ENCODE measurements around the gene ELP5.

The ELP5 gene

DNA sequence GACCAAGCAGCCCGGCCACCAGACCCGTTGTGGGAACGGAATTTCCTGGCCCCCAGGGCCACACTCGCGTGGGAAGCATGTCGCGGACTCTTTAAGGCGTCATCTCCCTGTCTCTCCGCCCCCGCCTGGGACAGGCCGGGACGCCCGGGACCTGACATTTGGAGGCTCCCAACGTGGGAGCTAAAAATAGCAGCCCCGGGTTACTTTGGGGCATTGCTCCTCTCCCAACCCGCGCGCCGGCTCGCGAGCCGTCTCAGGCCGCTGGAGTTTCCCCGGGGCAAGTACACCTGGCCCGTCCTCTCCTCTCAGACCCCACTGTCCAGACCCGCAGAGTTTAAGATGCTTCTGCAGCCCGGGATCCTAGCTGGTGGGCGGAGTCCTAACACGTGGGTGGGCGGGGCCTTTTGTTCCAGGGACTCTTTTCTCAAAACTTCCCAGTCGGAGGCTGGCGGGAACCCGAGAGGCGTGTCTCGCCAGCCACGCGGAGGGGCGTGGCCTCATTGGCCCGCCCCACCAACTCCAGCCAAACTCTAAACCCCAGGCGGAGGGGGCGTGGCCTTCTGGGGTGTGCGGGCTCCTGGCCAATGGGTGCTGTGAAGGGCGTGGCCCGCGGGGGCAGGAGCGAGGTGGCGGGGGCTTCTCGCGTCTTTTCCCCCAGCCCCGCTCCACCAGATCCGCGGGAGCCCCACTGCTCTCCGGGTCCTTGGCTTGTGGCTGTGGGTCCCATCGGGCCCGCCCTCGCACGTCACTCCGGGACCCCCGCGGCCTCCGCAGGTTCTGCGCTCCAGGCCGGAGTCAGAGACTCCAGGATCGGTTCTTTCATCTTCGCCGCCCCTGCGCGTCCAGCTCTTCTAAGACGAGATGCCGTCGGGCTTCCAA, 29.3 kb downstream of the ELP5 start, which contains the start of gene SLC2A4 (continued):
- TF ChIP-seq KLF16 (tag by site-specific recombination; IDR thresholded peaks at IDR 0.05), result peak; percentile 57; the same call in 1 of the 2 replicates
- TF ChIP-seq ZBTB17 (tag by site-specific recombination; IDR thresholded peaks at IDR 0.05), result peak; percentile 86
- TF ChIP-seq, protein P1, sequence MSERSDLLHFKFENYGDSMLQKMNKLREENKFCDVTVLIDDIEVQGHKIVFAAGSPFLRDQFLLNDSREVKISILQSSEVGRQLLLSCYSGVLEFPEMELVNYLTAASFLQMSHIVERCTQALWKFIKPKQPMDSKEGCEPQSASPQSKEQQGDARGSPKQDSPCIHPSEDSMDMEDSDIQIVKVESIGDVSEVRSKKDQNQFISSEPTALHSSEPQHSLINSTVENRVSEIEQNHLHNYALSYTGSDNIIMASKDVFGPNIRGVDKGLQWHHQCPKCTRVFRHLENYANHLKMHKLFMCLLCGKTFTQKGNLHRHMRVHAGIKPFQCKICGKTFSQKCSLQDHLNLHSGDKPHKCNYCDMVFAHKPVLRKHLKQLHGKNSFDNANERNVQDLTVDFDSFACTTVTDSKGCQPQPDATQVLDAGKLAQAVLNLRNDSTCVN (tag by site-specific recombination; optimal IDR thresholded peaks at IDR 0.05), result peak; percentile 30
- peak; percentile 99 for TF ChIP-seq KLF9 (tag by site-specific recombination; IDR thresholded peaks at IDR 0.05; ENCODE audit: low read depth)
- no peak for TF ChIP-seq ZNF221 (tag by site-specific recombination; IDR thresholded peaks at IDR 0.05; ENCODE audit: borderline replicate concordance)
- no peak for TF ChIP-seq ZNF514 (tag by site-specific recombination; IDR thresholded peaks at IDR 0.05)
- TF ChIP-seq ZNF629 (tag by site-specific recombination; IDR thresholded peaks at IDR 0.05), result peak; percentile 73
- TF ChIP-seq ZBTB20 (tag by site-specific recombination; IDR thresholded peaks at IDR 0.05), result peak; percentile 57; the same call in 1 of the 2 replicates
- TF ChIP-seq ZNF341 (tag by site-specific recombination; IDR thresholded peaks at IDR 0.05; ENCODE audit: low read depth), result no peak; the same call in 1 of the 2 replicates
- TF ChIP-seq GLIS1 (tag by site-specific recombination; IDR thresholded peaks at IDR 0.05), result peak; percentile 89
- no peak for TF ChIP-seq HOXD13 (CRISPR knock-in tag; IDR thresholded peaks at IDR 0.05; ENCODE audit: borderline replicate concordance)
- no peak for TF ChIP-seq ZNF157 (tag by site-specific recombination; IDR thresholded peaks at IDR 0.05)
- TF ChIP-seq, protein P2, sequence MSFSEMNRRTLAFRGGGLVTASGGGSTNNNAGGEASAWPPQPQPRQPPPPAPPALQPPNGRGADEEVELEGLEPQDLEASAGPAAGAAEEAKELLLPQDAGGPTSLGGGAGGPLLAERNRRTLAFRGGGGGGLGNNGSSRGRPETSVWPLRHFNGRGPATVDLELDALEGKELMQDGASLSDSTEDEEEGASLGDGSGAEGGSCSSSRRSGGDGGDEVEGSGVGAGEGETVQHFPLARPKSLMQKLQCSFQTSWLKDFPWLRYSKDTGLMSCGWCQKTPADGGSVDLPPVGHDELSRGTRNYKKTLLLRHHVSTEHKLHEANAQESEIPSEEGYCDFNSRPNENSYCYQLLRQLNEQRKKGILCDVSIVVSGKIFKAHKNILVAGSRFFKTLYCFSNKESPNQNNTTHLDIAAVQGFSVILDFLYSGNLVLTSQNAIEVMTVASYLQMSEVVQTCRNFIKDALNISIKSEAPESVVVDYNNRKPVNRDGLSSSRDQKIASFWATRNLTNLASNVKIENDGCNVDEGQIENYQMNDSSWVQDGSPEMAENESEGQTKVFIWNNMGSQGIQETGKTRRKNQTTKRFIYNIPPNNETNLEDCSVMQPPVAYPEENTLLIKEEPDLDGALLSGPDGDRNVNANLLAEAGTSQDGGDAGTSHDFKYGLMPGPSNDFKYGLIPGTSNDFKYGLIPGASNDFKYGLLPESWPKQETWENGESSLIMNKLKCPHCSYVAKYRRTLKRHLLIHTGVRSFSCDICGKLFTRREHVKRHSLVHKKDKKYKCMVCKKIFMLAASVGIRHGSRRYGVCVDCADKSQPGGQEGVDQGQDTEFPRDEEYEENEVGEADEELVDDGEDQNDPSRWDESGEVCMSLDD (tag by site-specific recombination; IDR thresholded peaks at IDR 0.05), result 0 out of 2 replicates have a peak, but pooled peaks have one; percentile 33
- TF ChIP-seq ZNF610 (tag by site-specific recombination; IDR thresholded peaks at IDR 0.05; ENCODE audit: borderline replicate concordance), result no peak
- TF ChIP-seq, protein P3, sequence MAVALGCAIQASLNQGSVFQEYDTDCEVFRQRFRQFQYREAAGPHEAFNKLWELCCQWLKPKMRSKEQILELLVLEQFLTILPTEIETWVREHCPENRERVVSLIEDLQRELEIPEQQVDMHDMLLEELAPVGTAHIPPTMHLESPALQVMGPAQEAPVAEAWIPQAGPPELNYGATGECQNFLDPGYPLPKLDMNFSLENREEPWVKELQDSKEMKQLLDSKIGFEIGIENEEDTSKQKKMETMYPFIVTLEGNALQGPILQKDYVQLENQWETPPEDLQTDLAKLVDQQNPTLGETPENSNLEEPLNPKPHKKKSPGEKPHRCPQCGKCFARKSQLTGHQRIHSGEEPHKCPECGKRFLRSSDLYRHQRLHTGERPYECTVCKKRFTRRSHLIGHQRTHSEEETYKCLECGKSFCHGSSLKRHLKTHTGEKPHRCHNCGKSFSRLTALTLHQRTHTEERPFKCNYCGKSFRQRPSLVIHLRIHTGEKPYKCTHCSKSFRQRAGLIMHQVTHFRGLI (tag by site-specific recombination; IDR thresholded peaks at IDR 0.05), result peak; percentile 51
- TF ChIP-seq ZNF248 (tag by site-specific recombination; IDR thresholded peaks at IDR 0.05), result no peak
- TF ChIP-seq, protein P4, sequence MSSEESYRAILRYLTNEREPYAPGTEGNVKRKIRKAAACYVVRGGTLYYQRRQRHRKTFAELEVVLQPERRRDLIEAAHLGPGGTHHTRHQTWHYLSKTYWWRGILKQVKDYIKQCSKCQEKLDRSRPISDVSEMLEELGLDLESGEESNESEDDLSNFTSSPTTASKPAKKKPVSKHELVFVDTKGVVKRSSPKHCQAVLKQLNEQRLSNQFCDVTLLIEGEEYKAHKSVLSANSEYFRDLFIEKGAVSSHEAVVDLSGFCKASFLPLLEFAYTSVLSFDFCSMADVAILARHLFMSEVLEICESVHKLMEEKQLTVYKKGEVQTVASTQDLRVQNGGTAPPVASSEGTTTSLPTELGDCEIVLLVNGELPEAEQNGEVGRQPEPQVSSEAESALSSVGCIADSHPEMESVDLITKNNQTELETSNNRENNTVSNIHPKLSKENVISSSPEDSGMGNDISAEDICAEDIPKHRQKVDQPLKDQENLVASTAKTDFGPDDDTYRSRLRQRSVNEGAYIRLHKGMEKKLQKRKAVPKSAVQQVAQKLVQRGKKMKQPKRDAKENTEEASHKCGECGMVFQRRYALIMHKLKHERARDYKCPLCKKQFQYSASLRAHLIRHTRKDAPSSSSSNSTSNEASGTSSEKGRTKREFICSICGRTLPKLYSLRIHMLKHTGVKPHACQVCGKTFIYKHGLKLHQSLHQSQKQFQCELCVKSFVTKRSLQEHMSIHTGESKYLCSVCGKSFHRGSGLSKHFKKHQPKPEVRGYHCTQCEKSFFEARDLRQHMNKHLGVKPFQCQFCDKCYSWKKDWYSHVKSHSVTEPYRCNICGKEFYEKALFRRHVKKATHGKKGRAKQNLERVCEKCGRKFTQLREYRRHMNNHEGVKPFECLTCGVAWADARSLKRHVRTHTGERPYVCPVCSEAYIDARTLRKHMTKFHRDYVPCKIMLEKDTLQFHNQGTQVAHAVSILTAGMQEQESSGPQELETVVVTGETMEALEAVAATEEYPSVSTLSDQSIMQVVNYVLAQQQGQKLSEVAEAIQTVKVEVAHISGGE (tag by site-specific recombination; conservative IDR thresholded peaks at IDR 0.05; ENCODE audit: low read depth), result no peak
- no peak for TF ChIP-seq ZNF423 (tag by site-specific recombination; IDR thresholded peaks at IDR 0.05)
- TF ChIP-seq ZIC2 (tag by site-specific recombination; IDR thresholded peaks at IDR 0.05), result peak; percentile 70
- TF ChIP-seq, protein P5, sequence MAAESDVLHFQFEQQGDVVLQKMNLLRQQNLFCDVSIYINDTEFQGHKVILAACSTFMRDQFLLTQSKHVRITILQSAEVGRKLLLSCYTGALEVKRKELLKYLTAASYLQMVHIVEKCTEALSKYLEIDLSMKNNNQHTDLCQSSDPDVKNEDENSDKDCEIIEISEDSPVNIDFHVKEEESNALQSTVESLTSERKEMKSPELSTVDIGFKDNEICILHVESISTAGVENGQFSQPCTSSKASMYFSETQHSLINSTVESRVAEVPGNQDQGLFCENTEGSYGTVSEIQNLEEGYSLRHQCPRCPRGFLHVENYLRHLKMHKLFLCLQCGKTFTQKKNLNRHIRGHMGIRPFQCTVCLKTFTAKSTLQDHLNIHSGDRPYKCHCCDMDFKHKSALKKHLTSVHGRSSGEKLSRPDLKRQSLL (tag by site-specific recombination; IDR thresholded peaks at IDR 0.05), result peak; percentile 85
- TF ChIP-seq SP3 (tag by site-specific recombination; IDR thresholded peaks at IDR 0.05), result peak; percentile 92
- TF ChIP-seq, protein P6, sequence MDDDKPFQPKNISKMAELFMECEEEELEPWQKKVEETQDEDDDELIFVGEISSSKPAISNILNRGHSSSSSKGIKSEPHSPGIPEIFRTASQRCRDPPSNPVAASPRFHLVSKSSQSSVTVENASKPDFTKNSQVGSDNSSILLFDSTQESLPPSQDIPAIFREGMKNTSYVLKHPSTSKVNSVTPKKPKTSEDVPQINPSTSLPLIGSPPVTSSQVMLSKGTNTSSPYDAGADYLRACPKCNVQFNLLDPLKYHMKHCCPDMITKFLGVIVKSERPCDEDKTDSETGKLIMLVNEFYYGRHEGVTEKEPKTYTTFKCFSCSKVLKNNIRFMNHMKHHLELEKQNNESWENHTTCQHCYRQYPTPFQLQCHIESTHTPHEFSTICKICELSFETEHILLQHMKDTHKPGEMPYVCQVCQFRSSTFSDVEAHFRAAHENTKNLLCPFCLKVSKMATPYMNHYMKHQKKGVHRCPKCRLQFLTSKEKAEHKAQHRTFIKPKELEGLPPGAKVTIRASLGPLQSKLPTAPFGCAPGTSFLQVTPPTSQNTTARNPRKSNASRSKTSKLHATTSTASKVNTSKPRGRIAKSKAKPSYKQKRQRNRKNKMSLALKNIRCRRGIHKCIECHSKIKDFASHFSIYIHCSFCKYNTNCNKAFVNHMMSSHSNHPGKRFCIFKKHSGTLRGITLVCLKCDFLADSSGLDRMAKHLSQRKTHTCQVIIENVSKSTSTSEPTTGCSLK (tag by site-specific recombination; IDR thresholded peaks at IDR 0.05), result no peak
- peak; percentile 27; the same call in 1 of the 2 replicates for TF ChIP-seq ZFP69B (tag by site-specific recombination; IDR thresholded peaks at IDR 0.05)
- TF ChIP-seq ZNF138 (tag by site-specific recombination; IDR thresholded peaks at IDR 0.05; ENCODE audit: borderline replicate concordance), result no peak
- peak; percentile 88 for TF ChIP-seq SP2 (tag by site-specific recombination; IDR thresholded peaks at IDR 0.05)
- TF ChIP-seq ZNF202 (tag by site-specific recombination; IDR thresholded peaks at IDR 0.05; ENCODE audit: borderline replicate concordance), result no peak
